Rectal smooth muscle tissue (tissue), 1 donor: ENCODE data around the gene PANK2.

Source experiments
- H3K27ac ChIP-seq: one replicate; pipeline ENCODE4 v1.7.0; 2013; ENCODE audit warnings: low read depth, low read length, inconsistent platforms
- H3K27me3 ChIP-seq: one replicate; pipeline ENCODE4 v1.7.0; 2013; ENCODE audit warnings: low read length; ENCODE audit not compliant: control insufficient read depth, insufficient read depth
- H3K36me3 ChIP-seq: one replicate; pipeline ENCODE4 v1.7.0; 2013; ENCODE audit warnings: low read length; ENCODE audit not compliant: control insufficient read depth, insufficient read depth
- H3K4me1 ChIP-seq: one replicate; pipeline ENCODE4 v1.7.0; 2013; ENCODE audit warnings: low read length; ENCODE audit not compliant: control insufficient read depth, insufficient read depth
- H3K4me3 ChIP-seq: one replicate; pipeline ENCODE4 v1.7.0; 2013; ENCODE audit warnings: low read length
- H3K9ac ChIP-seq: one replicate; pipeline ENCODE4 v1.7.0; 2013; ENCODE audit warnings: low read length

PANK2 gene

DNA sequence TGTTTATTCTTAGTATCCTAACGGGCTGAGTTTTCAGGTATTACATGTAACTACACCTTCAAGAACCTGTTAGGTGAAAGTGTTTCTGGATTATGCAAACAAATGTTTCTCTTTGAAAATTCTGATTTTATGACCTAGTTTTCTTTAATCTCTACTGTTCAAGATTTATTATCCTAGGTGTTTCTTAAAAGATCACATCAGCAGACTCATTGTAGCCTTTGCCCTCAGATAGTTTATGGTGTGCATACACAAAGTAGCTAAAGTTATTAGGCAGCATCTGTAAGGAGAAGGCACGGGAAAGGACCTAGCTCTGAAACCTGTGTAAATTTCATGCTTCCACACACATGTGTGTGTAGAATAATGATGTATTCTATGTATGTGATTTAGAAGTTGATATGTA lies 21.7 kb downstream of the PANK2 start:
- H3K36me3 ChIP-seq: peaks cover 13% of the 10 kb centered on the region
- H3K27ac ChIP-seq: no peak overlapping the region
- H3K9ac ChIP-seq: no peak overlapping the region
- H3K4me1 ChIP-seq: no peaks in the 10 kb centered on the region
- H3K27me3 ChIP-seq: no peaks in the 10 kb centered on the region
- H3K4me3 ChIP-seq: no peak overlapping the region

DNA sequence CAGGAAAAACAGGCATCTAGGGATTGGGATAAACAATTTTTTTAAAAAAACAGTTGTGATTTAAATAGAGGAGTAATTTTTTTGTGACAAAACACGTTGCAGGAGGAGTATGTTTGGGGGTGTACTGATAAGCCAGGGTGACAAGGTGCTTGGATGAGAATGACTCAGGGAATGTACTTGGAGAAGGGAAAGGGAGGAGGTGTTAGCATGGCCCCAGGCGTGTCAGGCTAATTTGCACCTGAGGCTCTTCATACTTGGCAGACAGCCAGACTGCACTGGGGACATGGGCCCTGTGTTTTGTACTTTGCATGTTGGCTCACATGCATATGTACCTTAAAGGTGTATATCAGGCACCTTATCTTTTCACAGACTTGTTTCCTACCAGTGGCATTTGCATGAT lies 22.8 kb downstream of the PANK2 start:
- Histone ChIP-seq H3K9ac (no peak overlapping the region), H3K4me3 (no peak overlapping the region), H3K4me1 (no peaks in the 10 kb centered on the region), H3K27me3 (no peaks in the 10 kb centered on the region), H3K36me3 (peaks cover 13% of the 10 kb centered on the region), H3K27ac (no peak overlapping the region)

DNA sequence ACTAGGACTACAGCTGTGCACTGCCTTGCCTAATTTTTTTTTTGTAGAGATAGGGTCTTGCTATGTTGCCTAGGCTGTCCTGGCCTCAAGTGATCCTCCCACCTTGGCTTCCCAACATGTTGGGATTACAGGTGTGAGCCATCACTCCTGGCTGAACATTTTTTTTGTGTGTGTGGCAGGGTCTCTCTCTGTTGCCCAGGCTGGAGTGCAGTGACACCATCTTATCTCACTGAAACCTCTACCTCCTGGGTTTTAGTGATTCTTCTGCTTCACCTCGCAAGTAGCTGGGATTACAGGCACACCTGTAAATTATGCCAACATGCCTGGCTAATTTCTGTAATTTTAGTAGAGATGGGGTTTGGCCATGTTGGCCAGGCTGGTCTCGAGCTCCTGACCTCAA lies 25.3 kb downstream of the PANK2 start:
- Histone ChIP-seq H3K4me3 (no peak overlapping the region), H3K27ac (no peak overlapping the region), H3K4me1 (no peaks in the 10 kb centered on the region), H3K9ac (no peak overlapping the region), H3K27me3 (no peaks in the 10 kb centered on the region), H3K36me3 (peaks cover 21% of the 10 kb centered on the region)

DNA sequence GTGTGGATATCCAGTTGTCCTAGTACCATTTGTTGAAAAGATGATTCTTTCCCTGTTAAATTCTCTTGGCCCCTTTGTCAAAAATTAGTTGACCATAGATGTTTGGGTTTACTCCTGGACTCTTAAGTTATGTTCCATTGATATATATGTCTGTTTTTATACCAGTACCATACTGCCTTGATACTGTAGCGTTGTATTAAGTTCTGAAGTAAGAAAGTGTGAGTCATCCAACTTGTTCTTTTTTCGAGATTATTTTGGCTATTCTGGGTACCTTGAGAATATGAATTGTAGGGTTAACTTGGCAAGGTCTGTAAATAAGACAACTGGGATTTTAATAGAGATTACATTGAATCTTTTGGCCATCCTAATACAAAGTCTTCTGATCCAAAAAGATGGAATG lies 26.5 kb downstream of the PANK2 start:
- Histone ChIP-seq H3K27ac (no peak overlapping the region), H3K4me1 (no peaks in the 10 kb centered on the region), H3K9ac (no peak overlapping the region), H3K36me3 (peaks cover 19% of the 10 kb centered on the region), H3K4me3 (no peak overlapping the region), H3K27me3 (no peaks in the 10 kb centered on the region)

DNA sequence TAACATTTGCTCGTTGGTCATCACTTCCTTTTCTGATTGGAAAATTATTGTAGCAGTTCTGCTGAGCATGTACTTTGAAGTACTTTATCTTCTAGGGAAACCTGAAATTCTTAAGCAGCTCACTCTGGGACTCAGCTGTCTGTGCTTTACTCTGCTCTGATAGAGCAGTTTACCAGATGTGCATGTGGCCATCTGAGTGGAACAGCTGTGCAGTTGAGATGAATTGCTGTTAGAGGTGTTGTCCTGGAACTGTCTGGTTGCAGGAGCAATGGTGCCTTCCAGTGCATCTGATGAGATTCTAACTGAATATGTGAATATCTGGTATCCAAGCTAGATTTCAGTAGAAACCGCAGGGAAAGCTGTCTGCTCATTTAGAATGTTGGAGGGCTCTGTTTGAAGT lies 27.2 kb downstream of the PANK2 start:
- H3K27ac ChIP-seq: no peak overlapping the region
- no peaks in the 10 kb centered on the region for H3K4me1 ChIP-seq
- no peaks in the 10 kb centered on the region for H3K27me3 ChIP-seq
- H3K36me3 ChIP-seq: peaks cover 17% of the 10 kb centered on the region
- H3K4me3 ChIP-seq: no peak overlapping the region
- H3K9ac ChIP-seq: no peak overlapping the region

DNA sequence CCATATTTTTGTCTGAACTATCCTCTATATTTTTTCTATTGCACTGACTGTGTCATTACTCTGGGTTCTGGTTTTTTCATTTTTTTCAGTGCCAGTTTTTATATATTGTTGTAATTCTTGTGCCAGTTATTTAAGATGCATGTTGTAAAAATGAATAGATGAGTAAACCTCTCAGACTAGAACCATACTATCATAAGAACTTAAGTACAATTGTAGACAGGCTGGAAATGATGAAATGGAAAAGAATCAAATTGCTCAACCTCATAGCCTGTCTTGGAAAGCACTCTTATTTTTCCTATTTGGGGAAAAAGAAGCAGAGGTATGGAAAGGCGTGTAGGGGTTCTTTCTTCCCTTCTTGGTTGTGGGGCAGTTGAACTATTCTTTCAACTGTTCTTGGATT lies 30.2 kb downstream of the PANK2 start:
- no peak overlapping the region for H3K27ac ChIP-seq
- H3K4me1 ChIP-seq: no peaks in the 10 kb centered on the region
- no peak overlapping the region for H3K4me3 ChIP-seq
- H3K36me3 ChIP-seq: peaks cover 15% of the 10 kb centered on the region
- no peaks in the 10 kb centered on the region for H3K27me3 ChIP-seq
- H3K9ac ChIP-seq: no peak overlapping the region

DNA sequence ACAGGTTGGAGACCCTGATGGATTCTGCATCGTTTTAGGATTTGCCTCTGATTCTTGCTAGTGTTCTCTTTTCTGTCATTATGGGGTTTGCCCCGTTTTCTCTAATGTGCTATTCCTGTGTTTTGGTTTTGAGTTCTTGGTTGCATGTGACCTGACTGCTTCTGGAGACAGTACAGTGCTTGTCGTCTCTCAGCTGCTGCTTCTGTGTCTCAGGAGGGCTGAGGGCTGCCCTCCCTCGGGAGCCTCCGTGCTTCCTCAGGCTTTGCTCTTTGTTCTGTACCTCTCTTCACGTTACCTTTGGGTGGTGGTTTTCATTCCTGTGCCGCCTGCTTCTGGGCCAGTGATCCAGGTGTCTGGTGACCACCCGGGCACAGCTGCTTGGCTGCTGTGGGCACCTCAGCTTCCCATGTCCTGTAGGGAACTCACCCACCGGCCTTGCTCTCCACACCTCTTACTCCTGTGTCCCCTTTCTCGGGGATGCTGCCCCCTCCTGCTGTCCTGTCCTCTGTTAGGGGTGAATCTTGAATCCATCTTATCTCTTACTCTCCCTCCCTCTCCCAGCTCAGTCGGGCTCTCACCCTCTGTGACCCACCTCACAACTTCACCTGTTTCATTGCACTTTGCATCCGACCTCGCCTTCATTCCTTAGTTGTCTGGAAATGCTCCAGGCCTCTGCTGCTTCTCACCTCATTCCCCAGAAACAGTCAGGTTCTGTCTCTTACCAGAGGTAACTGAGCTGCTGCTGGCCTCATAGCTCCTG lies 33.2 kb downstream of the PANK2 start:
- Histone ChIP-seq H3K4me3 (no peak overlapping the region), H3K36me3 (peaks cover 17% of the 10 kb centered on the region), H3K4me1 (no peaks in the 10 kb centered on the region), H3K27ac (no peak overlapping the region), H3K9ac (no peak overlapping the region), H3K27me3 (no peaks in the 10 kb centered on the region)

DNA sequence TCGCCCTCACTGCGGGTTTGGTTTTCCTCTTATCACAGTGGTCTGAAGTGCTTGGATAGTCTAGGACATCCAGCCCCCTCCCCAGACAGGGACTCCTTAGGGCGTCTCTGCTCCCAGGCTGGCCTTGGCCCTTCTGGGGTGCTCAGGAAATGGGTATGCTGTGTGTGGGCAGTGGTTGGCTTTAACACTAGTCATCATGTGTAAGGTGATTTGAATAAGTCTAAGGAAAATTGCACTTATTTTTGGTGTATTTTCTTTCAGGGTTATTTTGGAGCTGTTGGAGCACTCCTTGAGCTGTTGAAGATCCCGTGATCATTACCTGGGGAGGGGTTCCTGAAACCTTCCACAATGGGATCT lies 33.8 kb downstream of the PANK2 start:
- Histone ChIP-seq H3K27ac (no peak overlapping the region), H3K36me3 (peaks cover 15% of the 10 kb centered on the region), H3K4me1 (no peaks in the 10 kb centered on the region), H3K9ac (no peak overlapping the region), H3K4me3 (no peak overlapping the region), H3K27me3 (no peaks in the 10 kb centered on the region)

DNA sequence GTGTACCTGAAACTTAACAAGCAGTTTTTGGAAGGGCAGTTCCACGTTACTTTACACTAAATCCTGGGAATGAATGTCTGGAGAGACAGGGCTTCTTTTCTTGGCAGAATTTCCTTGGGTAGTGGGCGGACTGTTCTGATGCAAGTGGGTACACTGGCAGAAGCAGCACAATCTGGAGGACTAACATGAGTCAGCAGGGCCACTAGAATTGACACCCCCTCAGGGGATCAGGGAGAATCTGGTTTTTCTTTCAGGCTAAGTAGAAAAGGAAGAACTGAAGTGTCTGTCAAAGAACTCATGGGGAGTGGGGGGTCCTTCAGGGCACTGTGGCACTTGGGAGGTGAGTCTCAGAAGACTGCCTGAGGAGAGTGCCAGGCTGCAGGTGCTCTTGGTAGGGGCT lies 34.6 kb downstream of the PANK2 start:
- H3K36me3 ChIP-seq: peaks cover 11% of the 10 kb centered on the region

DNA sequence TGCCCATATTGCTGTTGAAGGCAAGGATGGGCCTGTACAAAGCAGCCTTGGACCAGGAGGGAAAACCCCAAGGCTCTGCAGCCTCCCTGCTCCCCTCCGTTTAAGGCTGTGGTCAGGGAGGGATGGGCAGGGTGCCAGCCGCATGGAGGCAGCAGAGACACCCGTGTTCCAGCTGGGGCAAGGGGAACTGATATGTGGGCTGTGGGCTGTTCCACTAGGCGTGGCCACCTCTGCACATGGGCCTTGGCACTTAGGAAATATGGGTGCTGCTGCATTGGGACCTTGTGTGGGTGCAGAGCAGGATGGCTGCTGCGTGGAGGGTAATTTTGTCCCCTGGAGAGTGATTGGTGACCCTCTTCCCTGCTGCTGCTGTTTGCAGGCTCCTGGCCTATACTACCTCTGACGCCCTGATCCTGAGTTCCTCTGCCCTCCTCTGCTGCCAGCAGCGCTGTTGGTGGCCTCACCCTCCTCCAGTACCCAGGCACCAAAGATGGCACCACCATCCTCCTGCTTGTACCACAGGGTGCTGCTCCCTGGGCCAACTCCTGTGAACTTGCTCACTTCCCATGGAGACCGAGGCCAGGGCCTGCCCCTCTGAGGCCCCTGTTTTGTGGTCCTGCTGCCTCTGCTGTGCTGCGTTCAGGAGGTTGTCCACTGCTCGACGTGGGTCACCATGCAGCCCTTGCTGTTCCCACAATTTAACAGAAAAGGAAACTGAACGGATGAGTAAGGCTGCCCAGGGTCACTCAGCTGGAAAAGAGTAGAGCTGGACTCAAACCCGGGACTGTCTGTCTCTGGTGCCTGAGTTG lies 35.3 kb downstream of the PANK2 start:
- Histone ChIP-seq H3K27me3 (no peaks in the 10 kb centered on the region), H3K36me3 (peaks cover 11% of the 10 kb centered on the region), H3K4me1 (no peaks in the 10 kb centered on the region), H3K27ac (no peak overlapping the region), H3K4me3 (no peak overlapping the region), H3K9ac (no peak overlapping the region)

More for the DNA sequence above, 34.6 kb downstream of the PANK2 start:
- Histone ChIP-seq H3K27ac (no peak overlapping the region), H3K4me3 (no peak overlapping the region), H3K4me1 (no peaks in the 10 kb centered on the region), H3K9ac (no peak overlapping the region), H3K27me3 (no peaks in the 10 kb centered on the region)

DNA sequence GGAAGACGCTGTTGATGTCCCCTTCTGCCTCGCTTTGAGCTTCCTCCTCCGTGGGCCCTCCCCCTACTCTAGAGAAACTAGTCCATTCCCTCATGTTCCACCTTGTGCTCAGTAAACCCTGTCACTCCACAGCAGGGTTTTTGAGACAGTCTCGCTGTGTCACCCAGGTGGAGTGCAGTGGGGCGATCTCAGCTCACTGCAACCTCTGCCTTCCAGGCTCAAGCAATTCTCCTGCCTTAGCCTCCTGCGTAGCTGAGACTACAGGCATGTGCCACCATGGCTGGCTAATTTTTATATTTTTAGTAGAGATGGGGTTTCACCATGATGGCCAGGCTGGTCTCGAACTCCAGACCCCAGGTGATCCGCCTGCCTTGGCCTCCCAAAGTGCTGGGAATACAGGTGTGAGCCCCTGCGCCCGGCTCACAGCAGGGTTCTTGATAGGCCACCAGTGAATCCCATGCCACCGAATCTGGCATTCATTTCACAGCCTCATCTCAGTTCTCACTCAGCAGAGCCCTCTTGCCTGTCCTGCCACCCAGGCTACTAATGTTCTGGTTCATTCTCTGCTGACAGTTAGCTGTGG lies 36.0 kb downstream of the PANK2 start:
- Histone ChIP-seq H3K27me3 (no peaks in the 10 kb centered on the region), H3K4me3 (no peak overlapping the region), H3K9ac (no peak overlapping the region), H3K4me1 (no peaks in the 10 kb centered on the region), H3K36me3 (peaks cover 11% of the 10 kb centered on the region), H3K27ac (no peak overlapping the region)

DNA sequence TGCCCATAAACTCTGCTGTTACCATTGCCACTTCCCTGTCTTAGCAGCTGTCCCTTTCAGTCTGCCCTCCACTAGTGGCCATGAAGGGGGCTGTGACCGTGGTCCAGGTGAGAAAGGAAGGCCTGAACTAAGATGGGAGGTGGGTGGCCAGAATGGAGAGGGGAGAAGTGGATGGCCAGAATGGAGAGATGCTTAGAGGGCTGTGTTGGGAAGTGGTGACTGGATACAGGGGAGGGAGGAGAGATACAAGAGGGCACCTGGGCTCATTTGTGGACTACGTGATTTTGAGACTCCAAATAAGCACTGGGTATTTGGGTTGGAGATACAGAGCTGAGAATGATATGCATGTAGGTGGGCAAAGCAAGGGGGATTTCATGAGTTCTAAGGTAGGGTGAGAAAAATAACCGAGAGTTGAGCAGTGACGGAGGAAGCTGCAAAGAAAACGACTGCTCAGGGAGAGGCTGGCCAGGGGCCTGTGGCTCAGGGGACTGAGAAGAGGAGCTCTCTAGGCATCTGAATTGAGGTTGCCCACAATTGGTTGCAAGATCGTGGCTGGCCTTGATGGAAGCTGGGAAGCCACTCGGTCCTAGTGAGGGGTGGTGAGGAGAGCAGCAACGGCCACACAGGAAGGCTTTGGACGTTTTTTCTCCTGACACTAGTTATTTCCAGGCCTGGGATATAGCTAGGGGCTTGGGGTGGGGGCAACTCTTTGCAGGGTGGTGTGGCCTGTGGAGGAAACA lies 36.9 kb downstream of the PANK2 start:
- Histone ChIP-seq H3K9ac (no peak overlapping the region), H3K27ac (no peak overlapping the region), H3K36me3 (peaks cover 11% of the 10 kb centered on the region)

More for the DNA sequence above, 36.9 kb downstream of the PANK2 start:
- Histone ChIP-seq H3K4me1 (no peaks in the 10 kb centered on the region), H3K4me3 (no peak overlapping the region), H3K27me3 (no peaks in the 10 kb centered on the region)
